ENCODE results near the gene ASB7.

The ASB7 gene

GRCh38 chr15:100690795-100691158, 88.4 kb downstream of the ASB7 start:
- no peak overlapping the region for H4K8ac ChIP-seq (ENCODE audit: low read depth, low read length)
- no peak overlapping the region for H3K4me2 ChIP-seq (ENCODE audit: low read length)
- H3K4ac ChIP-seq (ENCODE audit: low read depth, low read length) = no peak overlapping the region
- no peaks in the 10 kb centered on the region for H3K4me1 ChIP-seq (ENCODE audit: control insufficient read depth, low read depth, low read length)
- no peak overlapping the region for H3K9ac ChIP-seq (ENCODE audit: low read length)
- H4K5ac ChIP-seq (ENCODE audit: low read length) = no peak overlapping the region
- no peaks in the 10 kb centered on the region for H3K36me3 ChIP-seq (ENCODE audit: control insufficient read depth, insufficient read depth, low read length)
- no peak overlapping the region for H2AK5ac ChIP-seq (ENCODE audit: low read length)
- H3K79me2 ChIP-seq (ENCODE audit: control insufficient read depth, insufficient read depth, low read length) = no peaks in the 10 kb centered on the region
- no peaks in the 10 kb centered on the region for H3K27me3 ChIP-seq (ENCODE audit: insufficient read depth, low read length, poor library complexity)
- H3K56ac ChIP-seq (ENCODE audit: low read length) = no peak overlapping the region
- no peak overlapping the region for H3K27ac ChIP-seq (ENCODE audit: low read depth, low read length)
- H2BK120ac ChIP-seq (ENCODE audit: low read depth, low read length) = no peak overlapping the region
- DNase-seq = no peak
- H3K79me1 ChIP-seq (ENCODE audit: low read length) = no peaks in the 10 kb centered on the region
- H2BK15ac ChIP-seq (replicated peaks; ENCODE audit: low read depth) = no peak overlapping the region
- H2BK5ac ChIP-seq (ENCODE audit: low read length) = no peak overlapping the region
- H3K18ac ChIP-seq (ENCODE audit: low read length) = no peak overlapping the region
- H3K23ac ChIP-seq (ENCODE audit: low read length) = no peak overlapping the region
- no peak overlapping the region for H3K4me3 ChIP-seq (ENCODE audit: low read length)

- Histone ChIP-seq H2BK5ac (ENCODE audit: low read length) (no peak overlapping the region), H3K27me3 (ENCODE audit: insufficient read depth, low read length, poor library complexity) (no peaks in the 10 kb centered on the region), H3K27ac (ENCODE audit: low read depth, low read length) (no peak overlapping the region), H3K36me3 (ENCODE audit: control insufficient read depth, insufficient read depth, low read length) (no peaks in the 10 kb centered on the region), H3K4me2 (ENCODE audit: low read length) (no peak overlapping the region), H2BK120ac (ENCODE audit: low read depth, low read length) (no peak overlapping the region), H3K23ac (ENCODE audit: low read length) (no peak overlapping the region), H3K4ac (ENCODE audit: low read depth, low read length) (no peak overlapping the region), H3K79me2 (ENCODE audit: control insufficient read depth, insufficient read depth, low read length) (no peaks in the 10 kb centered on the region), H2AK5ac (ENCODE audit: low read length) (no peak overlapping the region), H3K4me3 (ENCODE audit: low read length) (no peak overlapping the region), H4K8ac (ENCODE audit: low read depth, low read length) (no peak overlapping the region), H2BK15ac (replicated peaks; ENCODE audit: low read depth) (no peak overlapping the region), H3K56ac (ENCODE audit: low read length) (no peak overlapping the region), H3K18ac (ENCODE audit: low read length) (no peak overlapping the region), H3K79me1 (ENCODE audit: low read length) (no peaks in the 10 kb centered on the region), H3K9ac (ENCODE audit: low read length) (no peak overlapping the region), H3K4me1 (ENCODE audit: control insufficient read depth, low read depth, low read length) (no peaks in the 10 kb centered on the region), H4K5ac (ENCODE audit: low read length) (no peak overlapping the region)
- no peak for DNase-seq
- no CpG with 5 or more reads among the region's 4 CpGs for WGBS (ENCODE audit: extremely low coverage, insufficient coverage, low lambda C conversion rate)
These were observed 88.9 kb downstream of the ASB7 start for GRCh38 chr15:100691321-100691720.

GRCh38 chr15:100692246-100692645, 89.9 kb downstream of the ASB7 start:
- Histone ChIP-seq H3K4me2 (ENCODE audit: low read length) (no peak overlapping the region), H3K4ac (ENCODE audit: low read depth, low read length) (no peak overlapping the region), H2BK15ac (replicated peaks; ENCODE audit: low read depth) (no peak overlapping the region), H3K79me1 (ENCODE audit: low read length) (no peaks in the 10 kb centered on the region), H3K9ac (ENCODE audit: low read length) (no peak overlapping the region), H4K8ac (ENCODE audit: low read depth, low read length) (no peak overlapping the region), H2AK5ac (ENCODE audit: low read length) (no peak overlapping the region), H3K27me3 (ENCODE audit: insufficient read depth, low read length, poor library complexity) (no peaks in the 10 kb centered on the region), H3K56ac (ENCODE audit: low read length) (no peak overlapping the region), H3K27ac (ENCODE audit: low read depth, low read length) (no peak overlapping the region), H4K5ac (ENCODE audit: low read length) (no peak overlapping the region), H3K23ac (ENCODE audit: low read length) (no peak overlapping the region), H3K18ac (ENCODE audit: low read length) (no peak overlapping the region), H3K79me2 (ENCODE audit: control insufficient read depth, insufficient read depth, low read length) (no peaks in the 10 kb centered on the region), H3K4me3 (ENCODE audit: low read length) (no peak overlapping the region), H2BK120ac (ENCODE audit: low read depth, low read length) (no peak overlapping the region), H2BK5ac (ENCODE audit: low read length) (no peak overlapping the region), H3K4me1 (ENCODE audit: control insufficient read depth, low read depth, low read length) (no peaks in the 10 kb centered on the region), H3K36me3 (ENCODE audit: control insufficient read depth, insufficient read depth, low read length) (no peaks in the 10 kb centered on the region)
- no peak for DNase-seq
- WGBS (ENCODE audit: extremely low coverage, insufficient coverage, low lambda C conversion rate) = no CpG with 5 or more reads among the region's 3 CpGs

GRCh38 chr15:100692671-100693070, 90.3 kb downstream of the ASB7 start:
- no CpG with 5 or more reads among the region's 7 CpGs for WGBS (ENCODE audit: extremely low coverage, insufficient coverage, low lambda C conversion rate)
- H2BK120ac ChIP-seq (ENCODE audit: low read depth, low read length) = no peak overlapping the region
- no peak overlapping the region for H3K27ac ChIP-seq (ENCODE audit: low read depth, low read length)
- H3K4me3 ChIP-seq (ENCODE audit: low read length) = no peak overlapping the region
- H3K18ac ChIP-seq (ENCODE audit: low read length) = no peak overlapping the region
- H3K4ac ChIP-seq (ENCODE audit: low read depth, low read length) = no peak overlapping the region
- no peak overlapping the region for H3K4me2 ChIP-seq (ENCODE audit: low read length)
- no peak overlapping the region for H2AK5ac ChIP-seq (ENCODE audit: low read length)
- no peaks in the 10 kb centered on the region for H3K79me1 ChIP-seq (ENCODE audit: low read length)
- no peak overlapping the region for H3K56ac ChIP-seq (ENCODE audit: low read length)
- no peaks in the 10 kb centered on the region for H3K79me2 ChIP-seq (ENCODE audit: control insufficient read depth, insufficient read depth, low read length)
- H3K23ac ChIP-seq (ENCODE audit: low read length) = no peak overlapping the region
- H3K9ac ChIP-seq (ENCODE audit: low read length) = no peak overlapping the region
- no peak overlapping the region for H4K5ac ChIP-seq (ENCODE audit: low read length)
- DNase-seq = no peak
- no peak overlapping the region for H2BK15ac ChIP-seq (replicated peaks; ENCODE audit: low read depth)
- H3K27me3 ChIP-seq (ENCODE audit: insufficient read depth, low read length, poor library complexity) = no peaks in the 10 kb centered on the region
- H3K36me3 ChIP-seq (ENCODE audit: control insufficient read depth, insufficient read depth, low read length) = no peaks in the 10 kb centered on the region
- no peak overlapping the region for H4K8ac ChIP-seq (ENCODE audit: low read depth, low read length)
- no peak overlapping the region for H2BK5ac ChIP-seq (ENCODE audit: low read length)
- no peaks in the 10 kb centered on the region for H3K4me1 ChIP-seq (ENCODE audit: control insufficient read depth, low read depth, low read length)

GRCh38 chr15:100693451-100693850, 91.1 kb downstream of the ASB7 start:
- Histone ChIP-seq H2AK5ac (ENCODE audit: low read length) (no peak overlapping the region), H3K4me1 (ENCODE audit: control insufficient read depth, low read depth, low read length) (no peaks in the 10 kb centered on the region), H2BK5ac (ENCODE audit: low read length) (no peak overlapping the region), H3K4me2 (ENCODE audit: low read length) (no peak overlapping the region), H3K79me1 (ENCODE audit: low read length) (no peaks in the 10 kb centered on the region), H2BK15ac (replicated peaks; ENCODE audit: low read depth) (no peak overlapping the region), H3K56ac (ENCODE audit: low read length) (no peak overlapping the region), H3K27me3 (ENCODE audit: insufficient read depth, low read length, poor library complexity) (no peaks in the 10 kb centered on the region), H4K5ac (ENCODE audit: low read length) (no peak overlapping the region), H3K79me2 (ENCODE audit: control insufficient read depth, insufficient read depth, low read length) (no peaks in the 10 kb centered on the region), H3K23ac (ENCODE audit: low read length) (no peak overlapping the region), H3K27ac (ENCODE audit: low read depth, low read length) (no peak overlapping the region), H3K4ac (ENCODE audit: low read depth, low read length) (no peak overlapping the region), H3K4me3 (ENCODE audit: low read length) (no peak overlapping the region), H3K9ac (ENCODE audit: low read length) (no peak overlapping the region), H3K18ac (ENCODE audit: low read length) (no peak overlapping the region), H3K36me3 (ENCODE audit: control insufficient read depth, insufficient read depth, low read length) (no peaks in the 10 kb centered on the region), H2BK120ac (ENCODE audit: low read depth, low read length) (no peak overlapping the region), H4K8ac (ENCODE audit: low read depth, low read length) (no peak overlapping the region)
- no CpG with 5 or more reads among the region's 4 CpGs for WGBS (ENCODE audit: extremely low coverage, insufficient coverage, low lambda C conversion rate)
- DNase-seq = no peak

GRCh38 chr15:100694381-100695021, 92.1 kb downstream of the ASB7 start:
- no peaks in the 10 kb centered on the region for H3K4me1 ChIP-seq (ENCODE audit: control insufficient read depth, low read depth, low read length)
- H3K27ac ChIP-seq (ENCODE audit: low read depth, low read length) = no peak overlapping the region
- WGBS (ENCODE audit: extremely low coverage, insufficient coverage, low lambda C conversion rate) = no CpG with 5 or more reads among the region's 4 CpGs

More at GRCh38 chr15:100694381-100695021, 92.1 kb downstream of the ASB7 start:
- Histone ChIP-seq H3K27me3 (ENCODE audit: insufficient read depth, low read length, poor library complexity) (no peaks in the 10 kb centered on the region), H3K18ac (ENCODE audit: low read length) (no peak overlapping the region), H2AK5ac (ENCODE audit: low read length) (no peak overlapping the region), H4K5ac (ENCODE audit: low read length) (no peak overlapping the region), H3K4me2 (ENCODE audit: low read length) (no peak overlapping the region), H4K8ac (ENCODE audit: low read depth, low read length) (no peak overlapping the region), H3K4me3 (ENCODE audit: low read length) (no peak overlapping the region), H3K23ac (ENCODE audit: low read length) (no peak overlapping the region), H3K4ac (ENCODE audit: low read depth, low read length) (no peak overlapping the region), H3K9ac (ENCODE audit: low read length) (no peak overlapping the region), H3K36me3 (ENCODE audit: control insufficient read depth, insufficient read depth, low read length) (no peaks in the 10 kb centered on the region), H2BK120ac (ENCODE audit: low read depth, low read length) (no peak overlapping the region), H2BK5ac (ENCODE audit: low read length) (no peak overlapping the region), H3K79me2 (ENCODE audit: control insufficient read depth, insufficient read depth, low read length) (no peaks in the 10 kb centered on the region), H3K79me1 (ENCODE audit: low read length) (no peaks in the 10 kb centered on the region), H3K56ac (ENCODE audit: low read length) (no peak overlapping the region), H2BK15ac (replicated peaks; ENCODE audit: low read depth) (no peak overlapping the region)
- no peak for DNase-seq
